K562 (cell line): ENCODE data around the gene PRKAG2. TPM values are rescaled to one million over a fixed set of nuclear protein-coding genes. Genes with fewer than 3 reads are reported as not detected.

Experiments used
- CBFA2T2 ChIP-seq: fragments of 450-650 bp; conservative IDR thresholded peaks from 2 replicates; pipeline ENCODE4 v1.6.1; 2017; ENCODE audit warnings: mild to moderate bottlenecking
- CBX1 ChIP-seq: sonication (generic); IDR thresholded peaks from 2 replicates; pipeline ENCODE4 v1.6.1; 2016; ENCODE audit warnings: antibody characterized with exemption, low read depth, mild to moderate bottlenecking
- CHD4 ChIP-seq: fragments of 200-600 bp; sonication (generic); IDR thresholded peaks from 3 replicates; pipeline ENCODE4 v1.6.1; 2012; ENCODE audit warnings: low read depth, mild to moderate bottlenecking, mixed read lengths, low read length, inconsistent platforms; ENCODE audit not compliant: insufficient read depth, insufficient replicate concordance, poor library complexity, severe bottlenecking
- ETV1 ChIP-seq: fragments of 450-650 bp; conservative IDR thresholded peaks from 2 replicates; pipeline ENCODE4 v1.6.1; 2016; ENCODE audit warnings: missing genetic modification characterization, control low read depth, low read depth, missing compliant biosample characterization
- HDAC2 ChIP-seq: fragments of 450-650 bp; IDR thresholded peaks from 2 replicates; pipeline ENCODE4 v1.6.1; 2016; ENCODE audit warnings: mild to moderate bottlenecking
- IRF2 ChIP-seq: sonication (generic); formaldehyde crosslinking; IDR thresholded peaks from 2 replicates; pipeline ENCODE4 v1.8.1; 2022; ENCODE audit warnings: mild to moderate bottlenecking, missing genetic modification reagents
- POLR2G ChIP-seq: fragments of 200-400 bp; formaldehyde crosslinking; IDR thresholded peaks from 2 replicates; pipeline ENCODE4 v1.6.1; 2017; ENCODE audit warnings: low read depth, mild to moderate bottlenecking, antibody characterized with exemption, low read length, moderate library complexity
- SAFB2 ChIP-seq: fragments of 200-400 bp; formaldehyde crosslinking; IDR thresholded peaks from 2 replicates; pipeline ENCODE4 v1.6.1; 2018; ENCODE audit warnings: borderline replicate concordance, low read length, low read depth, moderate library complexity; ENCODE audit not compliant: severe bottlenecking
- SMARCA5 ChIP-seq: fragments of 450-650 bp; IDR thresholded peaks from 2 replicates; pipeline ENCODE4 v1.6.1; 2016
- ZNF444 ChIP-seq: fragments of 250-450 bp; sonication (Bioruptor Pico); IDR thresholded peaks from 2 replicates; pipeline ENCODE4 v1.4.0; 2020; ENCODE audit warnings: mild to moderate bottlenecking, moderate library complexity
- polyA plus RNA-seq, 8 experiments: library from polyadenylated mRNA; depleted of rRNA in 4 of 8; stranded (reverse) in 5 of 8; unstranded in 3 of 8; fragments of >200 nt; fragmentation: Nextera tagmentation in 2 of 8; fragmentation: Illumina TruSeq in 1 of 8; extraction: Ambion mirVana in 2 of 8; extraction: Trizol in 1 of 8; gene quantifications; 2 replicates each; pipeline versions ENCODE4 v1.2.1 to v1.2.3, GENCODE V29; 2011 to 2014; ENCODE audit warnings: inconsistent platforms in 1 of 8, missing spikeins in 1 of 8
- total RNA-seq, 7 experiments: library from RNA; depleted of rRNA in 6 of 7; stranded (reverse); fragments of >200 nt in 6 of 7; fragmentation: Illumina TruSeq in 2 of 7; extraction: Trizol in 2 of 7; gene quantifications; 2 replicates each; pipeline versions ENCODE4 v1.2.1 to v1.2.3, GENCODE V29; 2011 to 2021; ENCODE audit warnings: low replicate concordance in 1 of 7
- TF ChIP-seq, protein P1 (sequence below): fragments of 250-450 bp; sonication (Bioruptor Pico); IDR thresholded peaks from 2 replicates; pipeline ENCODE4 v1.4.0; 2020; ENCODE audit warnings: mild to moderate bottlenecking, moderate library complexity

Gene PRKAG2
- total and polyA plus RNA-seq, 9 of the 15 experiments (the other 6 are each of a cell fraction or from before 2014, with no cell fraction given) = 0.99 to 5.6 (median 3.3) TPM

DNA sequence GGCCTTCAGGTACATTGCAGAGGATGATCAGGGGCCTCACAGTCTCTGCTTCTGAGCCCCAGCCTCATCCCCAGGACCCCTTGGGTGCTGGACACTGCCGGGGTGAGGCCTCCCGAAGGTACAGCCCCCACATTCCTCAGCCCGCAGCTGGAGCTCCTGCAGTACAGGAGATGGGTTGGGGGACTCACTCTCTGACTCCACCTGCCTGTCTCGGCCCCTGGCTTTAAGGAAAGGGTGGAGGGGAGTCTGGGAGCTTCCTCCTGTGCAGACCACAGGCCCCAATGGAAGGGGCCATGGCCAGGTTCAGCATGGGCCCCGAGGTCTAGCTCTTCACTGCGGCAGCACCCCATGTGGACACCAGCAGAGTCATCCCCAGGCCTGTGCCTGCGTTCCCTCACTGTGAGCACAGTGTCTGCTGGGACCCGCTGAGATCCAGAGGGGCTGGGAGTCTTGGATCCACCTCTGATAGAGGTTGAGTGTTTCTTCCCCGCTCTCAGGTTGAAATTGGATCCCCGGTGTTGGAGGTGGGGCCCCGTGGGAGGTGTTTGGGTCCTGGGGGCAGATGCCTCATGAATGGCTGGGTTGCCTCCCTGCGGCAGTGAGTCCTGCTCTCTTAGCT lies 99.9 kb downstream of the PRKAG2 start (continued):
- no peak for TF ChIP-seq SMARCA5
- TF ChIP-seq POLR2G = no peak
- TF ChIP-seq SAFB2 = no peak
- TF ChIP-seq HDAC2 = no peak
- no peak for TF ChIP-seq ETV1
- no peak for TF ChIP-seq CBX1
- TF ChIP-seq IRF2 (CRISPR knock-in tag) = no peak
- TF ChIP-seq CBFA2T2 = no peak
- TF ChIP-seq, protein P1, sequence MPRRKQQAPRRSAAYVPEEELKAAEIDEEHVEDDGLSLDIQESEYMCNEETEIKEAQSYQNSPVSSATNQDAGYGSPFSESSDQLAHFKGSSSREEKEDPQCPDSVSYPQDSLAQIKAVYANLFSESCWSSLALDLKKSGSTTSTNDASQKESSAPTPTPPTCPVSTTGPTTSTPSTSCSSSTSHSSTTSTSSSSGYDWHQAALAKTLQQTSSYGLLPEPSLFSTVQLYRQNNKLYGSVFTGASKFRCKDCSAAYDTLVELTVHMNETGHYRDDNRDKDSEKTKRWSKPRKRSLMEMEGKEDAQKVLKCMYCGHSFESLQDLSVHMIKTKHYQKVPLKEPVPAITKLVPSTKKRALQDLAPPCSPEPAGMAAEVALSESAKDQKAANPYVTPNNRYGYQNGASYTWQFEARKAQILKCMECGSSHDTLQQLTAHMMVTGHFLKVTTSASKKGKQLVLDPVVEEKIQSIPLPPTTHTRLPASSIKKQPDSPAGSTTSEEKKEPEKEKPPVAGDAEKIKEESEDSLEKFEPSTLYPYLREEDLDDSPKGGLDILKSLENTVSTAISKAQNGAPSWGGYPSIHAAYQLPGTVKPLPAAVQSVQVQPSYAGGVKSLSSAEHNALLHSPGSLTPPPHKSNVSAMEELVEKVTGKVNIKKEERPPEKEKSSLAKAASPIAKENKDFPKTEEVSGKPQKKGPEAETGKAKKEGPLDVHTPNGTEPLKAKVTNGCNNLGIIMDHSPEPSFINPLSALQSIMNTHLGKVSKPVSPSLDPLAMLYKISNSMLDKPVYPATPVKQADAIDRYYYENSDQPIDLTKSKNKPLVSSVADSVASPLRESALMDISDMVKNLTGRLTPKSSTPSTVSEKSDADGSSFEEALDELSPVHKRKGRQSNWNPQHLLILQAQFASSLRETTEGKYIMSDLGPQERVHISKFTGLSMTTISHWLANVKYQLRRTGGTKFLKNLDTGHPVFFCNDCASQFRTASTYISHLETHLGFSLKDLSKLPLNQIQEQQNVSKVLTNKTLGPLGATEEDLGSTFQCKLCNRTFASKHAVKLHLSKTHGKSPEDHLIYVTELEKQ (CRISPR knock-in tag) = no peak
- TF ChIP-seq ZNF444 (CRISPR knock-in tag) = no peak
- TF ChIP-seq CHD4 = no peak
- TF ChIP-seq, all 486 proteins: peak for 0
